OCI-LY7 (cell line): ENCODE measurements around the gene CTNNA1. TPM values are rescaled to one million over a fixed set of nuclear protein-coding genes. Genes with fewer than 3 reads are reported as not detected.
A peak's percentile ranks its signal among the peaks of the same experiment; 100 is the strongest.

Experiments used
- BruUV-seq: library from RNA; stranded (reverse); fragments of 400-500 nt; replicated peaks from 2 replicates; lab custom pipeline; 2021; lab: Mats Ljungman, UMichigan
- CTCF ChIA-PET: fragments of 300-600 bp; sonication (Branson Sonifier 250); formaldehyde crosslinking; loops from one replicate; lab custom pipeline; 2022; ENCODE audit warnings: antibody characterized with exemption; ENCODE audit not compliant: unreplicated experiment; lab: Charles Lee
- POLR2A ChIA-PET: fragments of 300-600 bp; sonication (Branson Sonifier 250); formaldehyde crosslinking; loops from one replicate; lab custom pipeline; 2022; ENCODE audit warnings: antibody characterized with exemption; lab: Charles Lee
- DNase-seq: peaks from one replicate; pipeline ENCODE4 v3.0.0-alpha.2; 2015; ENCODE audit warnings: low spot score
- H2AFZ ChIP-seq: fragments of 200-600 bp; sonication (generic), shearing (Covaris generic); 2 replicates; pipeline ENCODE4 v1.6.1; 2014; ENCODE audit warnings: mild to moderate bottlenecking, antibody characterized with exemption, low read length, moderate library complexity
- H3K27ac ChIP-seq: fragments of 200-600 bp; sonication (generic); 2 replicates; pipeline ENCODE4 v1.5.1; 2014; ENCODE audit warnings: mixed run types, low read depth, mild to moderate bottlenecking, moderate library complexity, low read length, inconsistent platforms; ENCODE audit not compliant: poor library complexity, severe bottlenecking
- H3K36me3 ChIP-seq: fragments of 200-600 bp; sonication (generic); 2 replicates; pipeline ENCODE4 v1.6.1; 2014; ENCODE audit warnings: mild to moderate bottlenecking, antibody characterized with exemption, low read length, moderate library complexity, mixed read lengths; ENCODE audit not compliant: insufficient read depth
- H3K4me1 ChIP-seq: fragments of 200-600 bp; sonication (generic); 2 replicates; pipeline ENCODE4 v1.5.1; 2014; ENCODE audit warnings: mild to moderate bottlenecking, low read length; ENCODE audit not compliant: insufficient read depth, poor library complexity, severe bottlenecking
- H3K4me2 ChIP-seq: fragments of 200-600 bp; sonication (generic); 2 replicates; pipeline ENCODE4 v1.6.1; 2014; ENCODE audit warnings: mild to moderate bottlenecking, low read length
- H3K4me3 ChIP-seq: fragments of 200-600 bp; sonication (generic); 2 replicates; pipeline ENCODE4 v1.5.1; 2014; ENCODE audit warnings: mild to moderate bottlenecking, low read depth, low read length; ENCODE audit not compliant: poor library complexity, severe bottlenecking
- H3K79me2 ChIP-seq: fragments of 200-600 bp; sonication (generic); 2 replicates; pipeline ENCODE4 v1.6.1; 2016; ENCODE audit warnings: low read depth, mild to moderate bottlenecking, low read length, moderate library complexity, mixed read lengths; ENCODE audit not compliant: insufficient read depth
- H3K9me2 ChIP-seq: fragments of 200-600 bp; sonication (generic); 2 replicates; pipeline ENCODE4 v1.6.1; 2016; ENCODE audit warnings: mild to moderate bottlenecking, low read length, mixed read lengths; ENCODE audit not compliant: insufficient read depth
- H3K9me3 ChIP-seq: fragments of 200-600 bp; sonication (generic); 2 replicates; pipeline ENCODE4 v1.6.1; 2014; ENCODE audit warnings: mild to moderate bottlenecking, mixed run types, low read length, mixed read lengths
- H4K20me1 ChIP-seq: fragments of 200-600 bp; sonication (generic); 2 replicates; pipeline ENCODE4 v1.6.1; 2014; ENCODE audit warnings: mild to moderate bottlenecking, antibody characterized with exemption, low read length, moderate library complexity, mixed read lengths; ENCODE audit not compliant: insufficient read depth
- EZH2phosphoT487 ChIP-seq: fragments of 200-600 bp; sonication (generic); IDR thresholded peaks from 2 replicates; pipeline ENCODE4 v1.6.1; 2018; ENCODE audit warnings: low read depth, borderline replicate concordance, mild to moderate bottlenecking, mixed run types, antibody characterized with exemption, low read length, moderate library complexity, mixed read lengths
- intact Hi-C: fragments of 100-400 bp; cut with micrococcal nuclease; formaldehyde crosslinking; loops from one replicate; pipeline ENCODE4 v1.10.0; 2022; ENCODE audit not compliant: unreplicated experiment
- total RNA-seq, 2 experiments: library from RNA; depleted of rRNA in 1 of 2; stranded (reverse); fragments of >200 nt in 1 of 2; shearing (Covaris generic) in 1 of 2; gene quantifications; 2 replicates each; pipeline ENCODE4 v1.2.3, GENCODE V29; 2014 to 2022
- TF ChIP-seq, protein P1 (sequence below): fragments of 200-600 bp; sonication (generic); conservative IDR thresholded peaks from 2 replicates; pipeline ENCODE4 v1.5.1; 2014; ENCODE audit warnings: mild to moderate bottlenecking, antibody characterized with exemption, low read length, moderate library complexity, mixed read lengths

Gene CTNNA1
- total RNA-seq, 2 experiments from 2014 or later, result 40.4 to 42.7 TPM

DNA sequence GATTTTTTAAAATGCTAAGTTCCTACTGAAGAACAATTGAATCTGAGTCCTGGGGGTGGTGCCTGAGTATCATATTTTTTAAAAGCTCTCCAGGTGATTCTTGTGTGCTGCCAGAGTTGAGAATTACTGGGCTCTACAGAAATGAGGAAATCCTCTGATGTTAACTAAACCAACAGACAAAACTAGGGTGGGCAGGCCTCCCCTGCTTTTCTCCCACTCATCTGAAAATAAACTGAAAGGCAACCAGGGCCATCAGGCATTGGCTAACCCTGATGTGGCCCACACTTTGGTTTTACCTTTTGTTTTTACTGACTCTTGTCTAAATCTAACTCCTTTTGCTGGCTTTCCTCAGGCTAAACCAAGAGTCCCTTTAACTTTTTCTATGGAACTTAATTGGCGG lies 13.3 kb upstream of the CTNNA1 start:
- H3K27ac ChIP-seq, result no peak overlapping the region
- H4K20me1 ChIP-seq, result no peaks in the 10 kb centered on the region
- BruUV-seq, result no TSS peak
- DNase-seq, result no peak
- TF ChIP-seq, protein P1, sequence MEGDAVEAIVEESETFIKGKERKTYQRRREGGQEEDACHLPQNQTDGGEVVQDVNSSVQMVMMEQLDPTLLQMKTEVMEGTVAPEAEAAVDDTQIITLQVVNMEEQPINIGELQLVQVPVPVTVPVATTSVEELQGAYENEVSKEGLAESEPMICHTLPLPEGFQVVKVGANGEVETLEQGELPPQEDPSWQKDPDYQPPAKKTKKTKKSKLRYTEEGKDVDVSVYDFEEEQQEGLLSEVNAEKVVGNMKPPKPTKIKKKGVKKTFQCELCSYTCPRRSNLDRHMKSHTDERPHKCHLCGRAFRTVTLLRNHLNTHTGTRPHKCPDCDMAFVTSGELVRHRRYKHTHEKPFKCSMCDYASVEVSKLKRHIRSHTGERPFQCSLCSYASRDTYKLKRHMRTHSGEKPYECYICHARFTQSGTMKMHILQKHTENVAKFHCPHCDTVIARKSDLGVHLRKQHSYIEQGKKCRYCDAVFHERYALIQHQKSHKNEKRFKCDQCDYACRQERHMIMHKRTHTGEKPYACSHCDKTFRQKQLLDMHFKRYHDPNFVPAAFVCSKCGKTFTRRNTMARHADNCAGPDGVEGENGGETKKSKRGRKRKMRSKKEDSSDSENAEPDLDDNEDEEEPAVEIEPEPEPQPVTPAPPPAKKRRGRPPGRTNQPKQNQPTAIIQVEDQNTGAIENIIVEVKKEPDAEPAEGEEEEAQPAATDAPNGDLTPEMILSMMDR, result no peak
- no peak for TF ChIP-seq EZH2phosphoT487
- CTCF ChIA-PET, result no interaction called here
- H3K4me1 ChIP-seq, result peaks cover 13% of the 10 kb centered on the region
- no peak overlapping the region for H3K4me3 ChIP-seq
- no peaks in the 10 kb centered on the region for H3K79me2 ChIP-seq
- no peaks in the 10 kb centered on the region for H3K9me3 ChIP-seq
- intact Hi-C loops, result no loop called here
- no peak overlapping the region for H3K4me2 ChIP-seq
- H3K9me2 ChIP-seq, result no peaks in the 10 kb centered on the region
- POLR2A ChIA-PET, result no interaction called here
- H3K36me3 ChIP-seq, result no peaks in the 10 kb centered on the region
- H2AFZ ChIP-seq, result no peak overlapping the region

DNA sequence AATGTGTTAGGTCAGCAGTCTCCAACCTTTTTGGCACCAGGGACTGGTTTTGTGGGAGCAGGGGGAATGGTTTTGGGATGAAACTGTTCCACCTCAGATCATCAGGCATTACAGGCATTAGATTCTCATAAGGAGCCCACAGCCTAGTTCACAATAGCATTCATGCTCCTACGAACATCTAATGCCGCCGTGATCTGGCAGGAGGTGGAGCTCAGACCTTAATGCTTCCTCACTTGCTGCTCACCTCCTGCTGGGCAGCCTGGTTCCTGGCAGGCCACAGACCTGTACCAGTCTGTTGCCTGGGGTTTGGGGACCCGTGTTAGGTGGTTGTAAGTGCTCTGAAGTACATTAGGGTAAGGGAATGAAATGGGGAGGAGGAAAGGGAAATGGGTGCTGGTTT lies 9.7 kb upstream of the CTNNA1 start:
- DNase-seq, result no peak
- H3K9me3 ChIP-seq, result no peaks in the 10 kb centered on the region
- no peak for TF ChIP-seq EZH2phosphoT487
- TF ChIP-seq, protein P1, result no peak
- intact Hi-C loops, result no loop called here
- H3K27ac ChIP-seq, result no peak overlapping the region
- H3K4me2 ChIP-seq, result no peak overlapping the region
- no peaks in the 10 kb centered on the region for H3K9me2 ChIP-seq
- BruUV-seq, result no TSS peak
- CTCF ChIA-PET, result no interaction called here
- POLR2A ChIA-PET, result no interaction called here
- peaks cover 13% of the 10 kb centered on the region for H3K4me1 ChIP-seq
- no peaks in the 10 kb centered on the region for H3K36me3 ChIP-seq
- H3K4me3 ChIP-seq, result no peak overlapping the region
- H4K20me1 ChIP-seq, result no peaks in the 10 kb centered on the region
- H2AFZ ChIP-seq, result peak overlapping the region; percentile 31; the same call in 1 of the 2 replicates
- H3K79me2 ChIP-seq, result no peaks in the 10 kb centered on the region

DNA sequence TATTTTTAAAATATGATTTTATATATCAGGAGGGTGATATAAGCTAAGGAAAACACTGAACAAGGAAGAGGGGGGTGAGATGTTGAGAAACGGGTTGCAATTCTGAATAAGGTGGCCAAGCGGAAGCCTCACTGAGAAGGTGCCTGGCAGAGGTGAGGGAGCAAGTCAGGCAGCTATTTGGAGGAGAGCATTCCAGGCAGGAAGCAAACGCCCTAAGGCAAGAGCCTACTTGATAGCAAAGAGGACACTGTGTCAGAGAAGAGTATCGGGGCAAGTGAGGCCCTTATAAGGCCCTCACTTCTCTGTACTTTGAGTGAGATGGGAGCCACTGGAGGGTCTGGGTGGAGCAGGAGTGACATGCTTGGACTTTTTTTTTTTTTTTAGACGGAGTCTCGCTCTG lies 8.0 kb upstream of the CTNNA1 start:
- Histone ChIP-seq H3K4me3 (no peak overlapping the region), H3K4me2 (no peak overlapping the region), H3K27ac (no peak overlapping the region), H4K20me1 (no peaks in the 10 kb centered on the region), H3K9me3 (no peaks in the 10 kb centered on the region), H2AFZ (no peak overlapping the region), H3K9me2 (no peaks in the 10 kb centered on the region), H3K4me1 (peaks cover 13% of the 10 kb centered on the region), H3K36me3 (no peaks in the 10 kb centered on the region), H3K79me2 (no peaks in the 10 kb centered on the region)
- TF ChIP-seq, protein P1, result no peak
- no peak for TF ChIP-seq EZH2phosphoT487
- ChIA-PET CTCF (no interaction called here), POLR2A (no interaction called here)
- DNase-seq, result no peak
- intact Hi-C loops, result no loop called here
- BruUV-seq, result no TSS peak
